Lower leg skin (tissue), 4 donors: ENCODE measurements around the gene MCTP1. TPM values are rescaled to one million over a fixed set of nuclear protein-coding genes. Genes with fewer than 3 reads are reported as not detected.

ENCODE experiments used
- DNase-seq, 2 donors: peaks; one replicate each; pipeline ENCODE4 v3.0.0-alpha.2; 2019; ENCODE audit warnings: low spot score in 2 of 2
- H3K4me3 ChIP-seq: fragments of 200-600 bp; sonication (generic); 2 replicates; pipeline ENCODE4 v1.5.1; 2017; ENCODE audit warnings: mild to moderate bottlenecking, low read depth; ENCODE audit not compliant: poor library complexity, severe bottlenecking
- POLR2A ChIP-seq, 2 donors: fragments of 450-650 bp; IDR thresholded peaks; one replicate each; pipeline ENCODE4 v1.6.1; 2016 to 2017; ENCODE audit warnings: antibody characterized with exemption in 2 of 2, mild to moderate bottlenecking in 1 of 2, moderate library complexity in 1 of 2
- WGBS, 2 donors: methylation state at CpG; one replicate each; pipeline ENCODE4 v1.1.5; 2018; 5-methylcytosine and 5-hydroxymethylcytosine counted together
- intact Hi-C: fragments of 100-400 bp; cut with DNase I; formaldehyde crosslinking; loops from one replicate; pipeline ENCODE4 v1.15.0; 2023; ENCODE audit warnings: low total_unique reads
- total RNA-seq, 4 donors: library from RNA; depleted of rRNA; stranded (reverse); fragments of >200 nt; gene quantifications; one replicate each; pipeline ENCODE4 v1.1.0, GENCODE V29; 2016
- TF ChIP-seq, protein P1 (sequence below), 3 donors: fragments of 450-650 bp; IDR thresholded peaks; one replicate each; pipeline ENCODE4 v1.5.1; 2016; ENCODE audit warnings: antibody characterized with exemption in 3 of 3, mild to moderate bottlenecking in 3 of 3, moderate library complexity in 2 of 3

Gene MCTP1
- total RNA-seq, 4 donors from 2014 or later, result 6.3 to 36.5 (median 9.8) TPM

DNA sequence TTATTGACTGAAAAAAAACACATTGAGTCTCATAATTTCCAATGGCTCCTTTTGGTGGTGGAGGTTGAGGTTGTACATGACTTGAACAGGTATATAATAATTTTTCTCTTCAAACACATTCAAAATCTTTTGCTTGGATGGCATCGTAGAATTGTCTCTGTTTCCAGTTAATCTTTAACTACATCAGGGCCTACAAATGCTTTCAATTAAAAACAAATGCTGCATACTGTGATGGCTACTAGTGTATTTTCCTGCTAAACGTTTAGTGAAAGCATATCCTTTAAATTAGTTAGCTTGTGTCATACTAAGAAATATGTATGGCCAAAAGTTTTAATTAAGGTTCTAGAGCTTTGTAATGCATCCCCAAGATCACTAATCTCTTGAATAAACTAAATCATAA is 352.6 kb downstream of the MCTP1 start:
- no peak overlapping the region for H3K4me3 ChIP-seq
- intact Hi-C loops, result no loop called here
- TF ChIP-seq, protein P1, sequence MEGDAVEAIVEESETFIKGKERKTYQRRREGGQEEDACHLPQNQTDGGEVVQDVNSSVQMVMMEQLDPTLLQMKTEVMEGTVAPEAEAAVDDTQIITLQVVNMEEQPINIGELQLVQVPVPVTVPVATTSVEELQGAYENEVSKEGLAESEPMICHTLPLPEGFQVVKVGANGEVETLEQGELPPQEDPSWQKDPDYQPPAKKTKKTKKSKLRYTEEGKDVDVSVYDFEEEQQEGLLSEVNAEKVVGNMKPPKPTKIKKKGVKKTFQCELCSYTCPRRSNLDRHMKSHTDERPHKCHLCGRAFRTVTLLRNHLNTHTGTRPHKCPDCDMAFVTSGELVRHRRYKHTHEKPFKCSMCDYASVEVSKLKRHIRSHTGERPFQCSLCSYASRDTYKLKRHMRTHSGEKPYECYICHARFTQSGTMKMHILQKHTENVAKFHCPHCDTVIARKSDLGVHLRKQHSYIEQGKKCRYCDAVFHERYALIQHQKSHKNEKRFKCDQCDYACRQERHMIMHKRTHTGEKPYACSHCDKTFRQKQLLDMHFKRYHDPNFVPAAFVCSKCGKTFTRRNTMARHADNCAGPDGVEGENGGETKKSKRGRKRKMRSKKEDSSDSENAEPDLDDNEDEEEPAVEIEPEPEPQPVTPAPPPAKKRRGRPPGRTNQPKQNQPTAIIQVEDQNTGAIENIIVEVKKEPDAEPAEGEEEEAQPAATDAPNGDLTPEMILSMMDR (IDR thresholded peaks at IDR 0.05), result no peak
- TF ChIP-seq POLR2A (IDR thresholded peaks at IDR 0.05), result no peak
- DNase-seq, result no peak
- 44% methylated on average over 2 of the region's 2 CpGs for WGBS, 2 donors

DNA sequence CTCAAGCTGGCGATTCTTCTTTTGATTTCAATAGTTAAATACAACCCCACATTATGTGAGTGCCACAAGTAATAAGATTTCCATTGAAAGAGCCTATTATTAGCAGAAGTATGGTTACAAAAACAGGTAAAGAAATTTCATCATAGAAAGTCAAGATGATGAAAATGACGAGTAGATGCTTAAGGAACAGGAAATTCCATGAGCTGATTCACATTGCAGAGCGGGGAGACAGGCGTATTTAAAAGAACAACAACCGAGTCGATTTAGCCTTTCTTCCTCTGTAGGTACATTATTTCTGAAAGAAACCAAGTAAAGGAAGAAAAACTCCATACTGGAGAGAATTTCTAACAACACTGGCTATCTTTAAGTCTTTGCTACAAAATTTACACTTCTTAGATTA is 356.0 kb downstream of the MCTP1 start:
- H3K4me3 ChIP-seq, result no peak overlapping the region
- WGBS, 2 donors, result 83 to 85% methylated on average over 6 of the region's 6 CpGs
- intact Hi-C loops, result no loop called here
- DNase-seq, result no peak
- TF ChIP-seq, protein P1 (IDR thresholded peaks at IDR 0.05), result no peak
- TF ChIP-seq POLR2A (IDR thresholded peaks at IDR 0.05), result no peak

DNA sequence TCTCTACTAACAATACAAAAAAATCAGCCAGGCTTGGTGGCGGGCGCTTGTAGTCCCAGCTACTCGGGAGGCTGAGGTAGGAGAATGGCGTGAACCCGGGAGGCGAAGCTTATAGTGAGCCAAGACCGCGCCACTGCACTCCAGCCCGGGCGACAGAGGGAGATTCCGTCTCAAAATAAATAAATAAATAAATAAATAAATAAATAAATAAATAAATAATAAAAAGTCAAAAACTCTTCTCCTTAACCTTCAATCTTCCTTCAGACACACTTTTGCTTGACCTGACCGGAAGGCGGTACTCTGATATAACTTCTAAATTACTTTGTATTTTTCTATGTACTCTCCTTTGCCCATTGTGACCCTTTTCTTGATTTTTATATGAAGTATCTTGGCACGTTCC is 364.3 kb downstream of the MCTP1 start:
- TF ChIP-seq, protein P1 (IDR thresholded peaks at IDR 0.05), result no peak
- no peak for TF ChIP-seq POLR2A (IDR thresholded peaks at IDR 0.05)
- WGBS, 2 donors, result 96 to 97% methylated on average over 14 of the region's 14 CpGs
- DNase-seq, result no peak
- H3K4me3 ChIP-seq, result no peak overlapping the region
- intact Hi-C loops, result no loop called here

DNA sequence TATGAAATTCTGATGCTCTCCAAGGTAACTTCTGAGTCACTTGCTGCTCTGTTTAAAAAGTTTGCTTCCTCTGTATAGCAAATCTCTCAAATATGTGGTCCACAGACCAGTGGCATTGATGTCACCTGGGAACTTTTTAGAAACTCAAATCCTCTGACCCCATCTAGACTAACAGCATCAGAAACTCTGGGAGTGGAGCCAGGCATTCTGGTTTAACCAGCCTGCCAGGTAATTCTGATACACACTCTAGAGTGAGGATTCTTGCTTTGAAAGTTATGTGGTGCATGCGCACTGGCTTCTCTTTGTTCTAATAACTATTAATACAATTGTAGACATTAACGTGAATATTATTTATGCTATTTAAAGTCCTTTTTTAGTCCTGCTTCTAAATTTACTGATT is 368.3 kb downstream of the MCTP1 start:
- no peak overlapping the region for H3K4me3 ChIP-seq
- intact Hi-C loops, result no loop called here
- no peak for DNase-seq
- 49 to 56% methylated on average over 2 of the region's 2 CpGs for WGBS, 2 donors
- no peak for TF ChIP-seq POLR2A (IDR thresholded peaks at IDR 0.05)
- TF ChIP-seq, protein P1 (IDR thresholded peaks at IDR 0.05), result no peak

DNA sequence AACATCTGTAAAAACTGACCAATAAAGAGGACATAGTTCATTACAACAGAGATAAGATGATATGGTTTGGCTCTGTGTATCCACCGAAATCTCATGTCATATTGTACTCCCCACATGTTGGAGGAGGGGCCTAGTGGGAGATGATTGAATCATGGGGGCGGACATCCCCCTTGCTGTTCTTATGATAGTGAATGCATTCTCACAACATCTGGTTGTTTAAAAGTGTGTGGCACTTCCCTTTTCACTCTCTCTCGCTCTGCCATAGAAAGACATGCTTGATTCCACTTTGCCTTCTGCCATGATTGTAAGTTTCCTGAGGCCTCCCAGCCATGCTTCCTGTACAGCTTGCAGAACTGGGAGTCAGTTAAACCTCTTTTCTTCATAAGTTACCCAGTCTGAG is 373.6 kb downstream of the MCTP1 start:
- intact Hi-C loops, result no loop called here
- DNase-seq, result no peak
- no peak for TF ChIP-seq POLR2A (IDR thresholded peaks at IDR 0.05)
- TF ChIP-seq, protein P1 (IDR thresholded peaks at IDR 0.05), result no peak
- whole genome bisulfite sequencing, 2 donors, result 84 to 89% methylated on average over 3 of the region's 3 CpGs
- H3K4me3 ChIP-seq, result no peak overlapping the region

DNA sequence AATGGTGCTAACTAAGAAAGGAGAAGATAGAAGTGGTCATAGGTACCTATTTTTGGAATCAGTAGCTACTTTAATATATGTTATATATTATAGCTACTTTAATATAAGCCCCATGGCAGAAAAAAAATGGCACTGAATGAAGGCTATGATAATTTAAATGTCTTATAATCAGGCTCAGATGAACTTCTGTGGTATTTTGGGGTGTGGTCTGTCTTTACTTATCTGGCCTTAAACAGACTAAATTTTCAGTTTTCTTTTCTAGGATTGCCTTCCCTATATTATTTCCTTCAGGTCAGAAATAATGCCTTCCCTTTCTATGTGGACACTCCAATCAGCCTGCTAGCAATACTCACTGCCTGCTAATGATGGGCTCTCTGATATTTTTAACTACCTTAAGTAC is 374.2 kb downstream of the MCTP1 start:
- no peak for DNase-seq
- H3K4me3 ChIP-seq, result no peak overlapping the region
- TF ChIP-seq POLR2A (IDR thresholded peaks at IDR 0.05), result no peak
- TF ChIP-seq, protein P1 (IDR thresholded peaks at IDR 0.05), result no peak
- intact Hi-C loops, result no loop called here
